SK-N-SH (cell line): ENCODE measurements around the gene PHLDB2.

ENCODE experiments used
- CTCF ChIP-seq: fragments of 200-600 bp; sonication (generic); IDR thresholded peaks from 2 replicates; pipeline ENCODE4 v1.6.1; 2017; ENCODE audit warnings: antibody characterized with exemption, mild to moderate bottlenecking, moderate library complexity
- FOXM1 ChIP-seq: IDR thresholded peaks from 2 replicates; pipeline ENCODE4 v1.4.0; 2012; ENCODE audit warnings: low read depth, mild to moderate bottlenecking
- GABPA ChIP-seq: IDR thresholded peaks from 2 replicates; pipeline ENCODE4 v1.4.0; 2012; ENCODE audit warnings: low read depth, mild to moderate bottlenecking
- MXI1 ChIP-seq: IDR thresholded peaks from 2 replicates; pipeline ENCODE4 v1.6.1; 2012; ENCODE audit warnings: mild to moderate bottlenecking, low read depth, low read length, improper control_type of control experiment
- POLR2AphosphoS5 ChIP-seq: IDR thresholded peaks from 2 replicates; pipeline ENCODE4 v1.6.1; 2012; ENCODE audit warnings: low read depth, low read length
- REST ChIP-seq: IDR thresholded peaks from 2 replicates; pipeline ENCODE4 v1.6.1; 2012; ENCODE audit warnings: mild to moderate bottlenecking, low read depth, low read length, moderate library complexity
- SMC3 ChIP-seq: IDR thresholded peaks from 2 replicates; pipeline ENCODE4 v1.6.1; 2012; ENCODE audit warnings: low read depth, low read length, improper control_type of control experiment
- TAF1 ChIP-seq: IDR thresholded peaks from 2 replicates; pipeline ENCODE4 v1.6.1; 2012; ENCODE audit warnings: low read depth, mild to moderate bottlenecking, low read length, moderate library complexity, borderline replicate concordance
- TEAD4 ChIP-seq: IDR thresholded peaks from 2 replicates; pipeline ENCODE4 v1.4.0; 2012; ENCODE audit warnings: mild to moderate bottlenecking, borderline replicate concordance; ENCODE audit not compliant: insufficient read depth

GRCh38 chr3:111954228-111954990 lies 95.3 kb downstream of the PHLDB2 start:
- TF ChIP-seq REST (no peak), SMC3 (no peak), CTCF (no peak), FOXM1 (no peak), TAF1 (no peak), MXI1 (no peak), TEAD4 (peak; percentile 49; the same call in 1 of the 2 replicates), GABPA (no peak), POLR2AphosphoS5 (peak; percentile 60; the same call in 1 of the 2 replicates)
